Activated T-cell treated with anti-CD3 and anti-CD28 coated beads for 4 hours (primary cell): ENCODE data around the gene CPTP.
"Not testable (repeated sequence)": the region's sequence is repeated elsewhere in the genome, so short reads cannot be mapped to it uniquely, and the experiment has no call there.

Experiments
- DNase-seq: peaks from one replicate; pipeline ENCODE4 v3.0.0-alpha.2; 2020

The CPTP gene

DNA sequence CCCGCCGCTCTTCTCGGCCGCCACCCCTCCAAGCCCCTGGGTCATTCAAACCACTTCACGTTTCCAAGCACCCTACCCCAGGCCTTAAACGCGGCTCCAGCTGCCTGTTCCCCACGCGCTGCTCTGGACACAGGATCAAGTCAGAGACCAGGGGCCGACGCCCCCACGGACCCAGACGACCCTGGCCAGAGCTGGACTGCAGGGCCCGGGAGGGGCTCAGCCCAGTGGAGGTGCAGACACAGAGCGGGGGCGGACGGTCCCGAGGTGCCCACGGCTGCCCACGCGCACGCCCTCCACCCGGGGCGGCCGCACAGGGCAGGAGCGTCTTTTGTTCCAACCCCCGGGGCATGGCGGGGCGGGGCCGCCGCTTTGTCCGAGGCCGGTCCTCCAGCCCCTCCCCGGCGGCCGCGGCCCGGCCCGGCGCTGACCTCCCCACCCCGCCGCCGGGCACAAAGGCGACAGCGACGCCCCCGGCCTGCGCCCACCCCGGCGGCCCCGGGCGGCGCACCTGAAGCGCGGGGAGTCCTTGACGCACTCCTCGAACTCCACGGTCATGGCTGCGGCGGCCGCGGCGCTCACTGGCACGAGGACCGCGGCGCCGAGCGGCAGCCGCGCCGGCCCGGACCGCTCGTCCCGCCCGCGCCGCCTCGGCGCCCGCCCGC lies 17.2 kb upstream of the CPTP start:
- no peak for DNase-seq

DNA sequence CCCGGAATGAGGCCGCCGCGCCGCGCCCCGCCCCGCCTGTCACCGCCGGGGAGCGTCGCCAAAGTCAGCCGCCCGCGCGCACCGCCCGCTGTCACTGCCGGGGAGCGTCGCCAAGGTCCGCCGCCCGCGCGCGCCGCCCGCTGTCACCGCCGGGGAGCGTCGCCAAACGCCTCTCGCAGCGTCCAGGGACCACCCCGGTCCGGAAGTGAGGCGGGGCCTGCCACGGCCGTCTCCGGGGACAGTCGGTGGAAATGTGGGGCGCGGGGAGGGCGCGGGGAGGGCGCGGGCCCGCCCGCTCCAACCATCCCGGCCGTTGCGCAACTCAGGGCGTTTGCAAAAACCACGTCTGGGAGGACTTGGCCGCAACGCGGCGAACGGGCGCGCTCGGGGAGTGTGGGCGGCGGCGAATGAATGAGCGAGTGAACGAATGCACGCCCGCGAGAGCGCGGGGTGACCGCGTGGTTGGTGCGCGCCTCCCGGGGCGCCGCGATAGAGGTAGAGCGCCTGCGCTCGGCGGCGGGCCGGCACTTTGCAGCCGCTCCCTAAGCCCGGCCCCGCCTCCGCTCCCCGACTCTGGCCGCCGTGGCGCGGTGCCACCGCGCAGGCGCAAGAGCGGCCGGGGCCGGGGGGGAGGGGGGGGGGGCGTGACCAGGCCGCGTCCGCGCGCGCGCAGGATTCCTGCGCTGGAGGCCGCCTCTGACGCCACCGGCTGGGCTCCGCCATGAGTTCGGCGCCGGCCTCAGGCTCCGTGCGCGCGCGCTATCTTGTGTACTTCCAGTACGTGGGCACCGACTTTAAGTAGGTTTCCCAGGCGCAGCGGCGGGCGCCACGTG lies 16.5 kb upstream of the CPTP start, which contains the start of the genes ACAP3 and PUSL1:
Gene ACAP3 (minus strand): TSS at position 8 of the 833 bp plus-strand sequence. CDS start 115 bp downstream, outside the sequence.
Gene PUSL1 (plus strand): TSS at position 675 of the 833 bp plus-strand sequence. CDS start 47 bp downstream, at position 722.
- DNase-seq = peak; percentile 70

DNA sequence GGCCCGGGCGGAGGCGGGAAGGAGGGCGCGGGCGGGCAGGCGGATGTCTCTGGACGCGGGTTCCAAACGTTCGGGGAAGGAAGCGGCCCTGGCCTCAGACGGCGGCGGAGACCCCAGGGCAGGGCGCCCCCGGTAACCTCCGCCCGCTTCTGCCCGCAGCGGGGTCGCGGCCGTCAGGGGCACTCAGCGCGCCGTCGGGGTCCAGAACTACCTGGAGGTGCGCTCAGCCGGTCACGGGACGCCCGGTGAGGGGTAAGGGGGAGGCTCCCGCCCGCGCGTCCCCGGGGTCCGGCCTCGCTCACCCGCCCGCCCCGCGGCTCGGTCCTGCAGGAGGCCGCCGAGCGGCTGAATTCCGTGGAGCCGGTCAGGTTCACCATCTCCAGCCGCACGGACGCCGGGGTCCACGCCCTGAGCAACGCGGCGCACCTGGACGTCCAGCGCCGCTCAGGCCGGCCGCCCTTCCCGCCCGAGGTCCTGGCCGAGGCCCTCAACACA lies 15.8 kb upstream of the CPTP start:
- no peak for DNase-seq

DNA sequence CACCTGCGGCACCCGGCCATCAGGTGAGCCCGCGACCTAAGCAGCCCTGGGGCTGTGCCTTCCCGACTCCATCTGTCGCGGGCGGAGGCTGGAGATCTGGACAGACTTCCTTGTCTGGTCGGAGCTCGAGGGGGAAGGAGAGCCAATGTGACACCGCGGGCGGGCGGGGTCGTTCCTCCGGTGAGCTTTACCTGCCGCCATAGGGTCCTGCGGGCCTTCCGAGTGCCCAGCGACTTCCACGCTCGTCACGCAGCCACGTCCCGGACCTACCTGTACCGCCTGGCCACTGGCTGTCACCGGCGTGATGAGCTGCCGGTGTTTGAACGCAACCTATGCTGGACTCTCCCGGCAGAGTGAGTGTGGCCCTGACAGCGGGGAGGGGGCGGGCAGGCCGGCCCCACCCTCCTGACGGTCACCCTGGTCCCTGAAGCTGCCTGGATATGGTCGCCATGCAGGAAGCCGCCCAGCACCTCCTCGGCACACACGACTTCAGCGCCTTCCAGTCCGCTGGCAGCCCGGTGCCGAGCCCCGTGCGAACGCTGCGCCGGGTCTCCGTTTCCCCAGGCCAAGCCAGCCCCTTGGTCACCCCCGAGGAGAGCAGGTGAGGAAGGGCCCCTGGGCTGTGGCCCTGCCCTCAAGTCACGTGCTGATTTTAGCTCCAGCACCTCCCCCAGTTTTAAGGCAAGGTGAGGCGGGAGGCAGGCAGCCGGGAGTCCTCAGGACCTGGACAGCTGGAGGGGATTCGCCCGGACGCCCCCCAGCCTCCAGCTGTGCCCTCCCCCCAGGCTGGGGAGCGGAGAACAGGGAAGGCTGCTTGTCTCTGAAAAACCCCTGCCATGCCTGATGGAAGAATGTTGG lies 15.1 kb upstream of the CPTP start:
- no peak for DNase-seq

DNA sequence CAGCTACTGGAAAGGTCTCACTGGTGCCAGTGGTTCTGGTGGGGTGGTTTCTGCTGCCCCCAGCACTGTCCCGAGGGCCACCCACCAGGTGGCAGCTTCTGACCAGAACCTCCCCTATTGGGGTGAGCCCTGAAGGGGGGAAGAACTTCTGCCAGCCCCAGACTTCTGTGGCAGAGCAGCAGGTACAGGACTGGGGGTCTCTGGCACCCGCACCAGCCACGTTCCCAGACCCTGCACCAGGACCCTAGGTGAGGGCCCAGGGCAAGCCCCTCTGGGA lies 14.6 kb upstream of the CPTP start:
- DNase-seq = no peak

DNA sequence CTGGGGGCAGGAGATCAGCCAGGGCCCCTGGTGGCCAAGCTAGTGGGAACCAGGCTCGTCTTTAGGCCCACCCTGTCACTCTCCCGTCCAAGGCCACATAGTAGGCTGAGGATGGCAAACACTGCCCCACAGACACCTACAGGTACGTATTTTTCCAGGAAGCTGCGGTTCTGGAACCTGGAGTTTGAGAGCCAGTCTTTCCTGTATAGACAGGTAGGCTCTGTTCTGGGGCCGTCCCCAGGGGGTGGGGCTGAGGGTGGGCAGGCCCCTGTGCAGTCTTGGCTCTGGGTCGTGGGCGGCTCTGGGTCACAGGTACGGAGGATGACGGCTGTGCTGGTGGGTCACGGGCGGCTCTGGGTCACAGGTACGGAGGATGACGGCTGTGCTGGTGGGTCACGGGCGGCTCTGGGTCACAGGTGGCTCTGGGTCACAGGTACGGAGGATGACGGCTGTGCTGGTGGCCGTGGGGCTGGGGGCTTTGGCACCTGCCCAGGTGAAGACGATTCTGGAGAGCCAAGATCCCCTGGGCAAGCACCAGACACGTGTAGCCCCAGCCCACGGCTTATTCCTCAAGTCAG lies 14.0 kb upstream of the CPTP start:
- no peak for DNase-seq

DNA sequence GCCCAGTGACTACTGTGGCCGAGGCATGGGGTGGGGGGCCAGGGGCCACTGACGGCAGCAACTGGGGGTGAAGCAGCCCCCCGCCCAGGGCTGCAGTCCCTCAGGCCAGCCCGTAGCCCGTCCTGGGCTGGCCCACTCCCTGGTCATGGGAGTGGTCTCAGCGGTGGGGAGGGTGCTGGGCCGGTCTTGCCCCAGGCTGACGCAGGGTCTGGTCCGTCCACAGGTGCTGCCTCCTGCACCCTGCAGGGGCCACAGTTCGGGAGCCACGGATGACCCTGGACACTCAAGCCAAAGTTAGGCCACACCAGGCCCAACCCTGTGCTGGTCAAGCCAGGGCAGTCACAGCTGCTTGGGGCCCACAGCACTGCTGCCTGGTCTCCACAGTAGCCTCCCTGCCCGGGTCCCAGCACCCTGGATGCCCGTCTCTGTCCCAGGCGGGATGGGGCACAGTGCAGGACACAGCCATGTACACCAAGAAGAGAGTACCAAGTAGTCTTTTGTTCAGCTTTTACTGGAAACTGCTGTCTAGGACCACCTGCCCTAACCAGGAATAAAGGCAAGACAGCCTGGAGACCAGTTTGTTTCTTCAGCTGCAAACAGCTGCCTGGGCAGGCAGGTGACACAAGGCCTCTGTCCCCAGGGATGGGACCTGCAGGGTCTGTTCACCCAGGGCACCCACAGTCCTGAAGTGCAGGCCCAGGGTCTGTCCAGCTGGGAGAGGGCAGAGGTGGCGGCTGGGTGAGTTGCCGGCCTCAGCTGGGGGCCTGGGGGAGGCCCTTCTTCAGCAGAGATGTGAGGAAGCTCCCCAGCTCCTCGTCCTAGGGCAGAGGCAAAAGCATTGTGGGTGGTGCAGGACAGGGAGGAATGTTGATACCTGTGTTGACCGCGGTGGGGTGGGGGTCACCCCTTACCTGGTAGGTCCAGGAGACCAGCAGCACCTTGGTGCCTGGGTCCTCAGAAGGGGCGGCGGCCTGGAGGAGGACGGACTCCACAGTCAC lies 13.2 kb upstream of the CPTP start:
- no peak for DNase-seq

DNA sequence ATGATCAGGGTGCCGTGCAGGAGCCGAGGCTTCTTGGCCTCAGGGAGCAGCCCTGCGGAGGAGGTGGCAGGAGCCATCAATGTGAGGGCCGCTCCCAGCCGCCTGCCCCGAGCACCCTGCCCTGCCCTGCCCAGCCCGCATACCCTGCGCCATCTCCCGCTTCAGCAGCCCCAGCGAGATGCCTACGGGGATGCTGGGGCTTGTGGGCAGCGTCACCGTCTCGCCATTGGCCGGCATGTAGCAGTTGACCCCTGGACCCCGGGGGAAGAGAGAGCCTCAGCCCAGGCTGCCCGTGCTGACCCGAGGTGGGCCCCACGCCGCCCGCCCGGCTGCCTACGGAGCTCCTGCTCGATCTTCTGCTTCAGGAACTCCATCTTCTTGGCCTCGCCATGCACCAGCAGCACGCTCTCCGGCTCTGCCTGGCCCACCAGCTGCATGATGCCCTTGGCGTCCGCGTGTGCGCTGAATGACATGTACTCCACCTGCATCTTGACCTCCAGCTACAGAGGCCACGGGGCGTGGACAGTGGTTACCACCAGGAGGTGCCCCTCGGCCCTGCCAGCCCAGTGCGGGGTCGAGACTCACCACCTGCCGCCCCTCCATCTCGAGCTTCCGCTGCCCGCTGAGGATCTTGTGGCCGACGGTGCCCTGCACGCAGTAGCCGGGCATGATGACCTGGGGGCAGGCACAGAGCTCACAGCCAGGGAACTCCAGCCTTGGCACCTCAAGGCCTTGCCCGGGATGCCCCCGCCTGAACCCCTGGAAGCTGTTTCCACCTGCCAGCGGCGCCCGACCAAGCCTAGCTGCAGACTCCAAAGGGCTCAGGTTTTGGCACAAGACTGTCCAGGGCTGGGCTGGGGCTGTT lies 11.9 kb upstream of the CPTP start:
- no peak for DNase-seq

DNA sequence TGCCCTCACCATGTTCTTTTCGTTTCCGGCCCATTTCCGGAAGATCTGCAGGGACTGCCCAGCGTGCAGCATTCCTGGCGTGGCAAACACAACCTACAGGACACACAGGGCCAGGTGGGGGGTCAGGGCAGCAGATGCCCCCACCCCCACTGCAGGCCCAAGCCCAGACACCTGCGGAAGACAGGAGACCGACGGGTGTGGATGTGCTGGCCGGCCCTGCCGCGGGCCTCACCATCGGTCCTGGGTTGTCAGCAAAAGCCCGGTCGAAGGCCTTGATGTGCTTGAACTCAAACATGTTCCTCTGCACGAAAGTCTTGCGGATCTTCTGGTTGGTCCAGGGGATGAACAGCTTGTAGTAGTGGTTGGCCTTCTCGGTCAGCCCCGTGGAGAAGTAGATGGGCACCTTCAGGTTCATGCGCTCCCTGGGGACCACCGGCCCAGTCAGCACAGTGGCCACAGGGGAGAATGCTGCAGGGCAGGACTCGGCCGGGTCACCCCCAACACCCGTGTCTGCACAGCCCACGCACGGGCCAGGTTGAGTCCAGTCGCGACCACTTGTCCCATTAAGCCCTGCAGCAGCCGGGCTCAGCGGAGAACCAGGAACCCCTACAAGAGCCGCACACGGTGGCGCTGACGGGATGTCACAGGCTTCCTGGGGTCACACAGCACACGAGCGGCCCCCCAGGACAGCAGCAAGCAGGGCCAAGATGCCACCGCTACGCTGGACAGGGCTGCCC lies 10.9 kb upstream of the CPTP start:
- no peak for DNase-seq

DNA sequence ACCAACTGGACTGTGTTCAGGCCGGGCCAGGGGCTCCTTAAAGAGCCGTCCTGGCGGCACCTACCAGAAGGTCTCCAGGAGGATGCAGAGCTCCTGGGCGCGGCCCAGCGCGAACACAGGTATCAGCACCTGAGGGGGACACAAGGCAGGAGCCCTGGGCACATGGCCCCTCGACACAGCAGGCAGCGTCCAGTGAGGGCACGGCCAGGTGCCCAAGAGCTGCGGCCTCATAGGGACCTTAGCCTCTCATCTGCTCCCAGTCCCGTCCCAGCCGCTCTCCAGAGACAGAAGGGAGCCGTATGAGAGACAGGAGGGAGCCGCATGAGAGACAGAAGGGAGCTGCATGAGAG lies 10.4 kb upstream of the CPTP start:
- DNase-seq = no peak

DNA sequence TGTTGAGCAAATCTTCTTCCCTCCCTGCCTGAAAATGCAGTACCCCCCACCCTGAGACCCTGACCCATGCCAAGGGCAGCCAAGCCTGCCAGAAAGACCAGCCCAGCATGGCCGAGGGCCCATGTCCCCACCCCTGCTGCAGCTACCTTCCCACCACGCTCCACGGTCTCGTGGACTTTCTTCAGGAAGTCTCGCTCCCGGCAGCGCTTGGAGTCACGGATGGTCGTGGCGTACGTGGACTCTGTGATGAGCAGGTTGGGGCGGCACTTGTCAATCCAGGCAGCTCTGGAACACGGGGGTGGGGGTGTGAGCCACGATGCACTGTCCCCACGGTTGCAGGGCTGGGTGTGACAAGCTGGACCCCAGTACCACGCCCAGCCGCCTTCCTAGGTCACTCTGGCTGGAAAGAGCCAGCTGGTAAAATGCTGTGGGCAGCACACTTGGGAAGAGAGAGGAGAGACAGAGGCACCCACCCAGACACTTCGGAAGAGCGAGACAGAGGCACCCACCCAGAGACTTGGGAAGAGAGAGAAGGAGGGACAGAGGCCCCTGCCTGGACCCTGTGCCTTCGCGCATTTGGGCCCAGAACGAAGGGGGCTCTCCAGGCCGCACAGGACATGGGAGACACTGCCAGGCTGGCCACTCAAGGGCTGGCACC lies 9.8 kb upstream of the CPTP start:
- no peak for DNase-seq

DNA sequence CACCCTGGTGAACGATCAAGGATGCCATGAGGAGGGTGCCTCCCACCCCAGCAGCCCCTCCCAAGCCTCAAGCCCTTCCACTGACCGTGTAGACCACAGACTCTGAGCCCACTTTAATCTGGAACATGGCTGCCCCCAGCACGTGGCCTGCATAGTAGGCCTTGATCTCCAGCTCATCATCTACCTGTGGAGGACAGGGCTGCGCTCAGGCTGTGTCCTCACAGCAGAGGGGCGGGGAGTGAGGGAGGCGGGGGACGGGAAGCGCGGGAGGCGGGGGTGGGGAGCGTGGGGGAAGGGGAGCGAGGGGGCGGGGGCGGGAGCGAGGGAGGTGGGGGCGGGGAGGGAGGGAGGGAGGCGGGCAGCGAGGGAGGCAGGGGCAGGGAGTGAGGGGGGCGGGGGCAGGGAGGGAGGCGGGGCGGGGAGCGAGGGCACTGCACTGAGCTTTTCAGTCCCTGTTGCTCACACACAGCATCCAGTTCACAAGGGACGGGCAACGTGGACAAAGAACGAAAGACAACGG lies 9.1 kb upstream of the CPTP start:
- no peak for DNase-seq

DNA sequence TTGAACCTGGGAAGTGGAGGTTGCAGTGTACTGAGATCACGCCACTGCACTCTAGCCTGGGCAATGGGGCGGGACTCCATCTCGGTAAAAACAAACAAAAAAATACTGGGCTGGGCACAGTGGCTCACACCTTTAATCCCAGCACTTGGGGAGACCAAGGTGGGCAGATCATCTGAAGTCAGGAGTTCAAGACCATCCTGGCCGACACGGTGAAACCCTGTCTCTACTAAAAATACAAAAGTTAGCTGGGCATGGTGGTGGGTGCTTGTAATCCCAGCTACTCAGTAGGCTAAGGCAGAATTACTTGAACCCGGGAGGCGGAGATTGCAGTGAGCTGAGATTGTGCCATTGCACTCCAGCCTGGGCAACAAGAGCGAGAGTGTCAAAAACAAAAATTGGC lies 8.4 kb upstream of the CPTP start:
- not testable (repeated sequence) for DNase-seq

DNA sequence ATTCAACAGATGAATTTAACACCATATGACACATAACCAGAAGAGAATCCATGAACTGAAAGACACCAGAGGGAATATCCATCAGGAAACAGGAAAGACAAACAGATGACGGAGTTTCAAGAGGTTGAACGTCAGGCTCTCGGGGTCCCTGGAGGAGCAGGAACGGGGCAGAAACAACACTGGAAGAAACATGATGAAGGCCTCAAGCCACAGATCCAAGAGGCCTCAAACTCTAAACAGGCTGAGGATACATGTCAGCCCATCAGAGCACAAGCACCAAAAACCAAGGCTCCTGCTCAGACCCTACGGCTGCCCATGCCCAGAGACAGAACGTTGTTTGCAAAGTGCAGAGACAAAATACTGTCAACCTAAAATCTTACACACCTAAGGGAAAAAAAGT lies 7.2 kb upstream of the CPTP start:
- DNase-seq = no peak

DNA sequence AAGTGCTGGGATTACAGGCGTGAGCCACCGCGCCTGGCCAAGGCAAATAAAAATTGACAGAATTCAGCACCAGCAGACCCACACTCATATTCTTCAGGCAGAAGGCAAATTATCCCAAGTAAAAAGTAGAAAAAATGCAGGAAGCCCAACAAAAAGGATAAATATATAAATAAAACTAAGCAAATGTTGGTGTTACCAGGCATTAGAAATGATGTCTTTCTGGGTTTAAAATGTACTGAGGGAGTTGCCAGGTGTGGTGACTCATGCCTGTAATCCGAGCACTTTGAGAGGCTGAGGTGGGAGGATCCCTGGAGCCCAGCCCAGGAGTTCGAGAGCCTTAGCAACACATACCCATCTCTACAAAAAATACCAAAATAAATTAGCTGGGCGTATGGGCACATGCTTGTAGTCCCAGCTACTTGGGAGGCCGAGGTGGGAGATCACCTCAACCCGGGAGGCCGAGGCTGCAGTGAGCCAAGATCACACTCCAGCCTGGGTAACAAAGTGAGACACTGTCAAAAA lies 6.4 kb upstream of the CPTP start:
- DNase-seq = no peak

DNA sequence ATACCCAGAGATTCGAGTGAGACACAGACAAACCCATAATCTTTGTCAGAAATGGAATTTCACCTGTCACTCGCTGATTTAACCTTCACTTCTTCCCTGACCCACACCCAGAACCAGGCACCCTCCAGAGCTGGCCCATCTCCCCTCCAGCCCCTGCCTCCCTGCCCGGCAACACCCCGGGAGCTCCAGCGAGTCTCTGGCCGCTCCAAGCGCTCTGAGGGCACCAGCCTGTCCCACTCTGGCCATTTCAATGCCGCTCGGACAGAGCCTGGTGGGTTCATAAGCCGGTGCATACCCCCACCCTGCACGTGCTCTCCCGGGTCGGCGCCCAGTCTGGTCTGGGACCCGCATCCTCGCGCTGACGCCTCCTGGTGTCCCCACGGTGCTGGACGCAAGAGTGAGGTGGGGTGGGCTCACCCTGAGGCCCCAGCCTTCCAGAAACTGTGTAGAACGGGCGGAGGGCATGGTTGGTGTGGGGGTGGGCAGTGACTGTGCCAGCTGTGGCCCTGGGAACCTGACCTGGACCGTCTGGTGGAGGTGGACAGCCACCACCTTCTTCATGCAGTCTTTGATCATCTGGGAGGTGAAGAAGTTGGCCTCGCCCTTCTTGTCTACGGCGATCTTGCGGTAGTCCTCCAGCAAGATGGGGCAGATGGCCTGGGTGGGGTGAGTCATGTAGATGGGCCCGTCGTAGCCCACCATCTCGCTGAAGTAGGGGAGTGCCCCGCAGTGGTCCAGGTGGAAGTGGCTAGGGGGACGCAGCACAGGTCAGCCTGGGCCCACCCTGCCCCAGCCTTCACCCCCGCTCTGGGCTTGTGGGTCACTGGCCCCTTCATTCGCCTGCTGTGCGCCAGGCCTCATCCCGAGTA lies 5.6 kb upstream of the CPTP start:
- DNase-seq = no peak

DNA sequence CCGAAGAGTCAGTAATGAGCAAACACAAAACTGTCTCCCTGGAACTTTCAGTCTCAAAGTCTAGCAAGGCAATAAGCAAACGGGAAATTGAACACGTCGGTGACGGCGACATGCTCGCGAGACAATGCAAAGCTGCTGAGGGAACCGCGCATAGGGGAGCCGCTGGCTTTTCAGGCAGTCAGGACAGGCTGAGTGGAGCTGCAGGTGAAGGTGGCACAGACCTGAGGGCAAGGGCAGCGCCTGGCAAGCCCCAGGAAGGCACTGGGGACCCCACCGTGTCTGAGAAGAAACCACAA lies 5.0 kb upstream of the CPTP start:
- no peak for DNase-seq
